Muscle of arm (tissue), 12 donors: ENCODE results near the gene NRDE2. TPM values are rescaled to one million over a fixed set of nuclear protein-coding genes. Genes with fewer than 3 reads are reported as not detected.
A peak's percentile ranks its signal among the peaks of the same experiment; 100 is the strongest.

Experiments
- DNase-seq: peaks from one replicate; pipeline ENCODE4 v3.0.0-alpha.2; 2013
- polyA plus RNA-seq, 12 donors: library from polyadenylated mRNA; unstranded; fragments of 120-200 nt; gene quantifications; one replicate each; pipeline ENCODE4 v1.2.1, GENCODE V29; 2013; ENCODE audit not compliant: insufficient read length in 12 of 12

NRDE2 gene
- polyA plus RNA-seq, 12 donors, result 7.3 to 38.4 (median 11.1) TPM; not detected in 1

DNA sequence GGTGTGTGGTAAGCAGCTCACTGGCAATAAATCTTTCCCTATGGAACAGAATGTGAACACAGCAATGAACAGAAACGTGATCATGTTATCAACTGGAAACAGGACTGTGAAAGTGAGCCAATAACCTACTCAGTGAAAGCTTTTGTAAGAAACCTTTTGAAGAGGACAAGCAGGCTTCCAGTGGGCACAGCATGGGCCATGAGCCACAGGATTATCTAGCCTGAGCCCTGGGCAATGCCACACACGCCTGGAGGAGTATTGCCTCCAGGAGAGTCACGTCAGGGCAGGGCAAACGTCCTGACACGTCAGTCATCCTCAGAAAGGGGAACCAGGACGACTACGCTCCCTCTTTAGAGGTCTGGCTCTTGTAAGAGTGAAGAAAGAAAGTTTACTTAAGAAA lies 32.3 kb downstream of the NRDE2 start:
- no peak for DNase-seq

DNA sequence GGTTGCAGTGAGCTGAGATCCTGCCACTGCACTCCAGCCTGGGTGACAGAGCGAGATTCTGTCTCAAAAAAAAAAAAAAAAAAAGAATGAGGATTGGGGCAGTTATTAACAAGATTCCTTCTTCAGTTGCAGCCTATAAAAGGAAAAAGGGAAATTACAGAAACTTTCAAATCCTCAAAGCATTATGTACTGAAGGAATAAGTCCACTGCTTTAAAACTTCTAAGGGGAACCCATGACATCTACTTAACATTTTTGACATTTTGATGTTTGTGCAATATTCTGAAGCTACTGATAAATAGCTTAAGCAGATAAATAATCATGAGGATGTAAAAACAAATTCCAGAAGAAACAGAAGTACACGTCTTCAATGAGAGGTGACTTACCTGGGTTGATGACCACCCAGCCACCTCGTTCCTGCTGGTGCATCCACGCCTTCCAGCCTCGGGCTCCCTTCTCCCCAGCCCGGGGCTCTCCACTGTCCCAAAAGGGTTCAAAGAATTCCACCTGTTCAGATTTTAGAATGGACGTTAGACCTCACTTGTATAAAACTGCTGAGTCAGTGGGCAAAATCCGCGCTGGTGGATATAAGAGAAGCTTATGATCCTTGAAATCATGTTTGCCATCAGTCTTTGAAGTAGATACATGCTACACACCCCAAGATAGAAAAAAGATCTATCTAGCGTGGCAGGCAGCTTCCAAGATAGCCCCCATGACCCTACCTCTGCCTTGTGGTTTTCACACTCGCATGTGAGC lies 33.7 kb downstream of the NRDE2 start:
- DNase-seq, result no peak

DNA sequence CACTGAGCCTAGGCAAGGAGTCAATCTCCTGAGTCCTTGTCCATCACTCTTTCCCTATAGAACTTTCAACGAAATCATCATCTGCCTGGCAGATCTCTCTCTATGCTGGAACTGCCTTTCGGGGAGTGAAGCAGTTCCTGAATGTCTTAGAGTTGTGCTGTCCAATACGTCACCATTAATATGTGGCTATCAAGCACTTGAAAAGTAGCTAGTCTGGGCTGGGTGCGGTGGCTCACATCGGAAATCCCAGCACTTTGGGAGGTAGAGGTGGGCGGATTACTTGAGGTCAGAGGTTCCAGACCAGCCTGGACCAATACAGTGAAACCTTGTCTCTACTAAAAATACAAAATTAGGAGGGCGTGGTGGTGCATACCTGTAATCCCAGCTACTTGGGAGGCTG lies 35.1 kb downstream of the NRDE2 start:
- no peak for DNase-seq

DNA sequence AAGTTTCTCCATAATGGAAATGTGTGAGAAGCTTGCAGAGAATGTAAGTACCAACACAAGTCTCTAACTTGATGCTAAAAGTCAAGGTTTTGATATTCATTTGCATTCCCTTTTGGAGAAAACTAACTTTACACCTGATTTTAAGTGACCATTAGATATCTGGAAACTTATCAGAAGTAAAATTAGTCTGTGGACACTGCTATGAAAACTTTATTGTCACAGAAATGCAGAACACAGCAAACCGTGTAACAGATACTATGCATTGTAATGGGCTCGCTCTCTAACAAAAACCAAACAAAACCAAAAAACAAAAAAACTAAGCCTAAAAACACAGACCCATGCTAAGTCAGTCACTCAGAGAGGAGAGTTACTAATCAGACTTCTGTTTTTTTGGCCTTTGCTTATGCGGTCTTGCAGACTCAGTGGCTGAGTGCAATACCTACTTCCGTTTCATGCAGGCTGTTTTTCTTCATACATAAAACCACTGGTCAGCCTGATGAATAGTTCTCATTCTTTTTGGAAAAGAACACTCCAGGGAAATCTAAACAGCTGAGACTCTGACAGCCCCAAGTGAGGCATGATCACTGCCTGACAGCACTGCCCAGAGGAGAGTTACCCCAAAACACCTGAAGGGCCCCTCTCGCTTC lies 35.7 kb downstream of the NRDE2 start:
- DNase-seq, result no peak

DNA sequence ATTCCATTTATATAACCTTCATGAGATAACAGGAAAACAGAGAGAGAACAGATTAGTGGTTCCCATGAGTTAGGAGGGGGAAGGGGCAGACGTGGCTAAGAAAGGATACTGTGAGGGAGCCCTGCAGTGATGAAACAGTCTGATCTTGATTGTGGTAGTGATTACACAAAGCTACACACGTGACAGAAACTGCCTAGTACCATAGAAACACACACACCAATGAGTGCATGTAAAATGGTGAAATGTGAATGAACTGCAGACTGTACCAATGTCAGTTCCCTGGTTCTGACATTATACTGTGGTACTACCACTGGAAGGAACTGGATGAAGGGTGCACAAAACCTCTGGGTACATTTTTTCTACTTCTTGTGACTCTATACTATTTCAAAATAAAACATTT lies 36.9 kb downstream of the NRDE2 start:
- no peak for DNase-seq

DNA sequence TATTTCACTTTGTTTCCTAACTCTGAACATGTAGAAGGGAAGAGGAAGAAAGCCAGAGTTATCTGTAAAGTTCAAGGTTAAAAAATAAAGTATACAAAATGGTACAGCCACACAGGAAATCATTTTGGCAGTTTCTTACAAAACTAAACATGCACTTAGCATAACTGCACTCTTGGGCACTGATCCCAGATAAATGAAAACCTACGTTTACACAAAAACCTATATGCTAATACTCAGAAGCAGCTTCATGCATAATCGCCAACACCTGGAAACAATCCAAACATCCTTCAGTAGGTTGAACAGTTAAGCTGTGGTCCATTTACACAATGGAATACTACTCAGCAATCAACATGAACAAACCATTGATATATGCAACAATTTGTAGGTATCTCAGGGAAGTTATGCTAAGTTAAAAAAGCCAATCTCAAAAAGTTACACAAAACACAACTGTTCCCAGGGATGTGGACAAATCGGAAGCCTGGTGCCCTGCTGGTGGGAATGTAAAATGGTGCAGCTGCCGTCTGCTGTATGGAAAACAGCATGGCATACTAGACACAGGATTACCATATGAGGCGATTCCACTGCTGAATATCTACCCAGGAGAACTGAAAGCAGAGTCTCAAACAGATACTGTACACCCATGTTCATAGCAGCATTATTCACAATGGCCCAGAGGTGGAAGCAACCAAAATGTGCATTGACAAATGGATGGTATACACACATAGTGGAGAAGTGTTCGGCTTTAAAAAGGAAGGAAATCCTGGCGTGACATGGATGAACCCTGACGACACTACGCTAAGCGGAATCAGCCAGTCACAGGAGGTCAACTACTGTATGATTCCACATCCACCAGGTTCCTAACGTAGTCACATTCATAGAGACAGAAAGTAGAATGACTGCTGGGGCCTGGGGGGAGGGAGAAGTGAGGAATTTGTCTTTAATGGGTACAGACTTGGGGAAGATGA lies 37.7 kb downstream of the NRDE2 start:
- DNase-seq, result no peak

DNA sequence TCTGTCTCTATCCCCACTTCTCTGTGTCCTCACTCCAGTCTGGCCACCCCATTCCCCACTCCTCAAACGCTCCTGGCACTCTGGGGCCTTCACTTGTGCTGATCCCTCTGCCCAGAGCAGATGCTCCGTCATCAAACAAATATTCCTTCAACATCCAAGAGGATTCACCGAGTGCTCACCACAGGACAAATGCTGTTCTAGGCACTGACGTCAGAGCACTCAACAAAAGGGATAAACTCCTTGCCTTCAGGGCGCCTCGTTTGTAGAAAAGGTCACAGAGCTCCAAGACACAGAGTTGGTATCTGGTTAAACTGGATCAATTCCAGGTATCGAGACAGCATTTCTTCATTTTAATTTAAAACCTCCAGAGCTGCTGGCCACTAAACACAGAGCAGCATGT lies 40.0 kb downstream of the NRDE2 start:
- DNase-seq, result no peak

DNA sequence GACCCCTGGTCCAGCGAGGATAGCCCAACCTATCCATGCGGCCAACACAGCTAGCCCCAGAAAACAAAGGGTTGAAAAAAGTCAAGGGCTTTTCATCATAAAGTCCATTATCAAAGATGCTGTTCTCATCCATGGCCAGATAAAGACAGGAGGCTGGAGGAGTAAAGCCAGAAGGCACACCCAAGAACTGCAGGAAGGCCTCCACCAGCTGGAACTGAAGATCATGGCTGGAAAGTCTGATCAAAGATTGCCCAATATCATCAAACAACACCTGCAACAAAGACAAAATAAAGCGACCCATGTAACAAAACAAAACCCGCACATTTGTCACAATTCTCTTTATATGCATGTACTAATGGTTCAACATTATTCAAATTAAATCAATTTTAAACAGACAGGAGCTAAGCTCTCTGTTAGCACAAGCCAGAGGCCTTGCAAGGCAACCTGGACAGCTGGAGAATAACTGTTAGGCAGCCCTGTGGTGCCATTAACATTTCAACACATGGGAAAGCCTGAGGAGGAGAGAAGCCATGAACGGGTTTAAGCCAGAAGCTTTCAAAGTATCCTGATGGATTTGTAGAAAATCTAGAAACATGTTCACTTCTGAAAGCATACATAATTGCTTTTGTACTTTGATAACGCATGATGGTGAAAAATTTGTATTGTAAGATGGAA lies 41.3 kb downstream of the NRDE2 start:
- no peak for DNase-seq

DNA sequence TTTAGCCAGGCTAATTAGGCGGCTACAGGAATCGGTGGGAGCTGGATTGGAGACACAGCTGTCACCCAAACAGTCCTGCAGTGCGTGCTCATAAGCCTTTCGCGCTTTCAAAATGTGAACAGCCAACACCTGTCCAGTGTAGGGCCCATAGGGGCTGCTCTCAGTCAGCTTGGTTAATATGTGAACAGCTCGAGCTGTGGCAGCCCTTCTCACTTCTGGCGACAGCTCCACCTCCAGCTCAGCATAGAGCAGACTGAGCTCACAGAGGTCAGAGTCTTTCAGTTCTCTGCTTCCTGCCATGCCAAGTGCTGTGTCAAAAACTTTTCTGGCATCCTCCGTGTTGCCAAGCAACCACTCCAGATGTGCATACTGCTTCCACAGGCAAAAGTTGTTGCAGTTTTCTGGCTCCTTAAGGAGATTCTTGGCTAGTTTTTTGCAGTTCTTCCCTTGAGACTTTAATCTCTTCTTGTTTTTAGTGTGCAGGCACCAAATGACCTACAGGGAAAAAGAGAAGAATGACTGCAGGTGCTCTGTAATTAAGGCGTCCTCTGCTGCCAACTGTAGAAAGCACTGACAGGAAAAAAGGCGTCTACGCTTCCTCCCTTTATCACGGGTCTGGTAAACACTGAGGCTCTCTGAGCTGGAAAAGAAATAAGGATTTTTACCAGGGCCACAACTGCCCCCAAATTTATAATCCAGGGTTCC lies 42.9 kb downstream of the NRDE2 start:
- peak; percentile 42 for DNase-seq

DNA sequence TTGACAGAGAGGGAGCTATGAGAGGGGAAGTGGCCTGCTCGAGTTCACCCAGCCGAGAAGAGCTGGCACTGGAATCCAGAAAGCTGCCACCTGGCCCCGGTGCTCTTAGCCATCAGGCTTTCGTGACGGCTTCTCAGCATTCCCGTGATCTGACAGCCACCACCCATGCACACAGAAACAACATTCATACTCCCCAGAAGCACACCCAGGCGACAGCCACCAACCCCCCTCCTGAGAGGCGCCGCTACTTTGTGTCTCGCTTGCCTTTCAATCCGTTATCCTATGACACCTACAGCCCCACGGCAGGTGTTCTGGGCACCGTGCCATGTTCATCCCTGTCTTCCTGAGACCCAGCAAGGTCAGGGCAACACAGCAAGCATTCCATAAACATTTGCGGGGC lies 44.0 kb downstream of the NRDE2 start:
- DNase-seq, result no peak

DNA sequence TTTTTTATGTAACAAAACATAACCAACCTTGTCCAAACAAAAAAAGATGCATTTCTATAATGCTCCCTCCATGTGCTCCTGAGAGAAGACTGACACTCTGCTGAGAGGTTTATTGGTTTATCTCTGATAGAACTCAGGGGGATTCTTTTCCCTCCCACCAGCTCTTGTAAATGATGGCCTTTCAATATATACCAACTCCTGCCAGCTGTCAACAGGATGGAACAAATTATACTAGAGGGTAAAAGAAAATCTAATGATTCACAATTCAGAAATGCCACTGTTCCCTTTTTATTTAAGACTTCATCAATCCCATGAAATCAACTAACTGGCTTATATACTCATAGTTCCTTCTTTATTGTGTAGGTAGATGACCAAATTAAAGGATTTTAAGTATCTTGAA lies 50.0 kb downstream of the NRDE2 start:
- DNase-seq, result no peak

DNA sequence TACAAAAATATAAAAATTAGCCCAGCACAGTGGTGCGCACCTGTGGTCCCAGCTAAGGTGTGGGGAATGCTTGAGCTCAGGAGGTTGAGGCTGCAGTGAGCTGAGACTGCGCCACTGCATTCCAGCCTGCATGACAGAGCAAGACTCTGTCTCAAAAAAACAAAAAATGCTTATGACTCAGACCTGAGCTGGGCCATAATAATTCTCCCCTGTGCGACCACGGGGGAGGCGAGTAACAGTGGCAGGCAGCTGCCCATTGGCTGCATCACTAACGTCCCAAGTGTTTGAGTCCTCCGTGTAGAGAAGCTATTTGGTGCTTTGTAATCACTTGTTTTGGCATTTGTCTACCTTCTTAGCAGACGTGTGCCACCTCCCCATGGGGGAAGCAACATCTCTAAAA lies 50.5 kb downstream of the NRDE2 start:
- DNase-seq, result no peak

DNA sequence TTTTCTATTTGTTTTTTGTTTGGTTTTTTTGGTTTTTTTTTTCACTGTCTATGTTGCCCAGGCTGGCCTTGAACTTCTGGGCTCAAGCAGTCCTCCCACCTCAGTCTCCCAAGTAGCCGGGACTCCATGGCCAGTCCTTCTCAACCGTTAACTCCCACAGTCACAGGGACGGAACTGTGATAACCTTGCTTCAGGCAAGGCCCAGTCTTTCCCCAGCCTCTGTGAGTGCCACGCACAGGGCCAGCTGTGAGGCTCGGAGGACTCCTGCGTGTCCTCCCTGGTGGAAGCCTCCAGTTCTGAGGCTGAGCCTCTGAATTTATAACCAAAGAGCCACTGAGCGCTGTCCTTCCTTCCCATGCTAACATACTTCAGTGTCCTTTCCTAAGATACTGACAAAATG lies 51.6 kb downstream of the NRDE2 start:
- DNase-seq, result no peak

DNA sequence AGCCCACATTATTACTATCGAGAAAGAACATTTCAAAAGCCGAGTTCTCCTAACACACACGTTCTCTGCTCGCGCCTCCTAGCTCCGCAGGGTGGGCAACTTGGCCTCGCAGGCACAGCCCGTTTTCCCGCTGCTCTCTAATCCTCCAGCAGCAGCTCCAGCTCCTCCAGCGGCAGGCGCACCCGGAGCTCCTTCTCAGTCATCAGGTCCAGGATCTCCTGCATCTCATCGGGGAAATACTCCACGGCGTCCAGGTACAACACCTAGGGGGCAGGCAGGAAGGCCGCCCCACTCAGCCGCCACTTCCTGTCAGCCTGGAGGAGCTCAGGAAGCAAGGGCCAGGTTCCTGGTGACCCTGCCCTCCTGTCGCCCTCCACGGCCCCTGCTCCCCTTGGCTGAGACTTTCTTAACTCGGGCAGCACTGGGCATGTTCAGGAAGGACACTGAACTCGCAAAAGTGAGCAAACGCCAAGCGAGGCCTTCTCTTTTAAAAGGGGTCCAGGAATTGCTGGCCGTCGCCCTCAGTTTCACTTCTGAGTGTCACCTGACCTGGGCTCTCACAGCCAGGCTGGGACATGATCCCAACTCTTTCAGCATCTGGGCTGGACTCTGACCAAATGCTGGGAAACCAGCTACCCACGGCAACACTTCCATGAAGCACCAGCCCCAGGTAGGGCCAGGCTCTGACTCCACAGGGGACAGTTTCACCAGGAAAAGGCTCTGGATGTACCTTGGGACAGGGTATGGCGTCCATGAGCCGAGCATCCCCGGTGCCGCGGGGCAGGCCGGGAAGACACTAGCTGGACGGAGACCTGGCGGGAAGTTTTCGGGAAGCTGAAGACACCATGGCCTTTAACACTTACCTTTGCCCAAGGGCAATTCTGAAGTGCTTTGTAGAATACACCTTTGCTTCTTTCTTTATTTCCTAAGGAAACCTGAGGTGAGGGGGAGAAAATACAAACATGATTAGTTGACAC lies 53.3 kb downstream of the NRDE2 start:
- DNase-seq, result no peak

DNA sequence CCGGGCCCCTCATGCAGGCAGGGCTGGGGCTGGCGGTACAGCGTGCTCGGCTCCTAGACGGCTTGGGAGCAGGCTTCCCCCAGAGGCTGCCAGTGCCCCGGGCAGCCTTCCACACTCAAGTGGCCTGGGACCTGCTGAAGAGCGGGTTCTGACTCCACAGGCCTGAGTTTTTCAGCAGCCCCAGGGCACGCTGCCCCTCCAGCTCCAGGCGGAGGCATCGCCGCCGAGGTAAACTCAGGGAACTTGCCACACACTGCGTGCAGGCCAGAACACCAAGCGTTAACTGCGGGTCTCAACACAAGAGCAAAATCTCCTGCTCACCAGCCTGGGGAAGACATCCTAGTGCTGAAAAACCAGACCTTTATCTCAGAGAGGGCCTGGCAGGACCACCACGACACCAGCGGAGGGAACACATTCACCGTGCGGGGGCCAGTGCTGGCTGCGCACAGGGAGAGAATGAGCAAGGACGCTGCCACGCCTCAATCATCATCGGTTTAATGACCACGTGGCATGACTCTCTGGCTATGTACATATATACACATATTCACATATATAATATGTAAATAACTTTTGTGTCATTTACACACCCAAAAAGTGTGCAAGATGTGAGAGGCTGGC lies 54.1 kb downstream of the NRDE2 start:
- DNase-seq, result no peak

DNA sequence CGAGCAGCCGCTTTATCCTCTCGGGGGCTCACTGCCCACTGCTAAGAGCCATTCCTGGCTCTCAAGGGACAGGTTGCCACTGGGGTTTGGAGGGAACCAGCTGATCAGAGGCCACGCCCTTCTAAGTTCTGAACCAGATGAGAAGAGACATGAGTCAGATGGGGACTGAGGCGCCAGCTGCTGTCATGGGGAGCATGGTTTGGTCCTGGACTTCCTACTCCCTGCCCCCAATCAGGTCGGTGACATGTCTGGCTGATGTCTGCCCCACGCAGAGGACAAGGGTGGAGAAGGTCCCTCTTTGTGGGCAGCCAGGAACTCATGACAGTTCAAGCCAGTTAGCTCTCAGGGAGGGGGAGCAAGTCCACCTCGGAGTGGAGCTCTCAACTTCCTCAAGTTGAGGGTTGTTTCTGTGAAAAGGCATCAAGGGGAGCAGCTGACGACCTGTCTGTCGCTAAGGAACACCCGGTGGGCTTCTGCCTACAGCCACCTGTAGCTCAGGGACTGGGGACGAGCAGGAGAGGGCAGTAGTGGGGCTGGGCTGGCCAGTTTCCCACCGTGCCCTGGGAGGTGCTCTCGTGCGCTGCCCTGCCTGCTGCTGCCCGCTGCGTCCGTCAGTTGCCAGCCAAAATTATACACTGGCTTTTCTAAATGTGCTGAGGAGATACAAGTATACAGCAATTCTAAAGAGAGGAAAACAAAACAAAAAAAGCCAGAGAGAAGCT lies 54.9 kb downstream of the NRDE2 start:
- DNase-seq, result no peak

DNA sequence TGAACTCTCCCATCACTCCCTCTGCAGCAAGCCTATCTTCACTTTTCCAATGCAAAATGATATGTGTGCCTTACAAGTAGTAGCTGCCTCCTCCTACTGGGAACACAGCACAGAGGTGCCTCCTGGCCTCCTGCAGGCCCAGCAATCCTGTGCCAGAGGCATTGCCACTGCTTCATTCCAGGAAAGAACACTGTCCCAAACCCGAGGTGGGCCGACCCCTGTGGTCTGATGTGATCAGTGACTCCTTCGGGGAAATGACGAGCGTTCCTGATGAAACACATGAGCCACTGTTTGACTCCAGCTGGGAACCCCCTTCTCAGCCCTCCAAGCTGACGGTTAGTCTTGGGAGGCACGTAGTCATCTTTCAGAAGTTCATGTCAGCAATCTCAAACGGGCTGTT lies 55.9 kb downstream of the NRDE2 start:
- no peak for DNase-seq

DNA sequence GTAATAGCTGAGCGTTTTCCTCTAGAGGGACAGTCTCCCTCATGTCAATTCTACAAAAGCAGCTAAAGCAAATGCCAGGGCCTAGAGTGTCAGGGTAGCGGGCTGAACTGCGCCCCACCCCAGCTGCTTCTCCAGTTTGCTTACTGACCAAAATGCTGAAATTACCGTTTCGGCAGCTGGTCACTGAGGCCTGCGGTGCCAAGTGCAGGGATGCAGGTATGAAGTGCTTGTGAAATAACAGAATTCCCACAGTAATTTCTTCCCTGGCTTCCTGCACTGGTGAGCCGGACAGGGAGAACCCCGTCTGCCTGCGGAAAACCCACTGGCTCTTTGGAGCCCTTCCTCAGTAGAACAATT lies 56.3 kb downstream of the NRDE2 start:
- no peak for DNase-seq
